Activated T-cell treated with anti-CD3 and anti-CD28 coated beads, Interleukin-2, amount 50 U/mL, for 72 hours (primary cell): ENCODE measurements around the gene IRX5. TPM values are rescaled to one million over a fixed set of nuclear protein-coding genes. Genes with fewer than 3 reads are reported as not detected.

Experiments used
- ATAC-seq, 2 donors: fragments of 150-1000 bp; cut with Tn5 transposase; replicated peaks in 1 of 2; 2 replicates each; pipeline ENCODE4 v1.10.0; 2021; ENCODE audit warnings: moderate library complexity in 2 of 2, mild to moderate bottlenecking in 1 of 2
- DNase-seq, 2 donors: peaks; one replicate each; pipeline ENCODE4 v3.0.0; 2021 to 2022; ENCODE audit warnings: mixed read lengths in 1 of 2
- H3K27ac Mint-ChIP-seq: one replicate; pipeline ENCODE4 v1.8.0; 2022; ENCODE audit warnings: mild to moderate bottlenecking, moderate library complexity, mixed read lengths
- H3K27me3 Mint-ChIP-seq: one replicate; pipeline ENCODE4 v1.8.0; 2022; ENCODE audit warnings: low read depth, mixed read lengths
- H3K36me3 Mint-ChIP-seq, 2 donors: one replicate each; pipeline ENCODE4 v1.8.0; 2022; ENCODE audit warnings: mixed read lengths in 2 of 2, mild to moderate bottlenecking in 1 of 2; ENCODE audit not compliant: insufficient read depth in 2 of 2
- H3K4me1 Mint-ChIP-seq: one replicate; pipeline ENCODE4 v1.8.0; 2022; ENCODE audit warnings: low read depth, mixed read lengths
- H3K4me3 Mint-ChIP-seq, 2 donors: one replicate each; pipeline ENCODE4 v1.8.0; 2022; ENCODE audit warnings: mild to moderate bottlenecking in 2 of 2, mixed read lengths in 2 of 2, moderate library complexity in 2 of 2
- H3K9me3 Mint-ChIP-seq, 2 donors: one replicate each; pipeline ENCODE4 v1.8.0; 2022; ENCODE audit warnings: mixed read lengths in 2 of 2
- total RNA-seq, 2 donors: library from RNA; stranded (reverse); gene quantifications; one replicate each; pipeline ENCODE4 v1.2.3, GENCODE V29; 2022

IRX5 gene
- total RNA-seq: 1 to 10 TPM in 1 of 2 donors, under 1 TPM in 1; 0.74 to 1.4 TPM

- Mint-ChIP-seq H3K4me1 (peaks cover 45% of the 10 kb centered on the region), H3K36me3 (peaks cover 13 to 16% of the 10 kb centered on the region in 2 donors), H3K9me3 (peaks cover 0 to 2% of the 10 kb centered on the region in 2 donors), H3K27ac (peak within 1 kb of the TSS; percentile 60), H3K27me3 (peaks cover 75% of the 10 kb centered on the region), H3K4me3 (peak within 1 kb of the TSS; percentile 90 to 91)
- ATAC-seq: peak in 1 of 2 donors; percentile 9
- peak; percentile 41 to 65 for DNase-seq
Measured at GRCh38 chr16:54930005-54930868, at the start of gene IRX5. Gene IRX5 (plus strand): TSS chr16:54930865. CDS start chr16:54931199, 334 bp downstream.

- Mint-ChIP-seq H3K4me3 (no peak overlapping the region), H3K36me3 (no peaks in the 10 kb centered on the region), H3K27me3 (peaks cover 10% of the 10 kb centered on the region), H3K9me3 (peaks cover 0 to 5% of the 10 kb centered on the region in 2 donors), H3K4me1 (no peaks in the 10 kb centered on the region), H3K27ac (no peak overlapping the region)
- DNase-seq: no peak
- no peak for ATAC-seq
Measured at GRCh38 chr16:54882556-54882955, 48.1 kb upstream of the IRX5 start.

GRCh38 chr16:54883358-54883757, 47.3 kb upstream of the IRX5 start:
- Mint-ChIP-seq H3K27ac (no peak overlapping the region), H3K4me3 (no peak overlapping the region), H3K27me3 (peaks cover 10% of the 10 kb centered on the region), H3K4me1 (no peaks in the 10 kb centered on the region), H3K9me3 (peaks cover 0 to 5% of the 10 kb centered on the region in 2 donors), H3K36me3 (no peaks in the 10 kb centered on the region)
- DNase-seq: no peak
- no peak for ATAC-seq

GRCh38 chr16:54886078-54886477, 44.6 kb upstream of the IRX5 start:
- peaks cover 0 to 5% of the 10 kb centered on the region in 2 donors for H3K9me3 Mint-ChIP-seq
- H3K27ac Mint-ChIP-seq: no peak overlapping the region
- H3K27me3 Mint-ChIP-seq: peaks cover 4% of the 10 kb centered on the region
- no peak overlapping the region for H3K4me3 Mint-ChIP-seq
- ATAC-seq (no peak), DNase-seq (no peak)
- no peaks in the 10 kb centered on the region for H3K4me1 Mint-ChIP-seq
- no peaks in the 10 kb centered on the region for H3K36me3 Mint-ChIP-seq

GRCh38 chr16:54890381-54890780, 40.3 kb upstream of the IRX5 start:
- Mint-ChIP-seq H3K9me3 (no peaks in the 10 kb centered on the region), H3K27me3 (peaks cover 4% of the 10 kb centered on the region), H3K27ac (no peak overlapping the region), H3K4me3 (no peak overlapping the region), H3K4me1 (no peaks in the 10 kb centered on the region), H3K36me3 (no peaks in the 10 kb centered on the region)
- DNase-seq (no peak), ATAC-seq (no peak)

- no peaks in the 10 kb centered on the region for H3K36me3 Mint-ChIP-seq
- H3K27me3 Mint-ChIP-seq: no peaks in the 10 kb centered on the region
- no peak overlapping the region for H3K27ac Mint-ChIP-seq
- no peaks in the 10 kb centered on the region for H3K9me3 Mint-ChIP-seq
- H3K4me1 Mint-ChIP-seq: no peaks in the 10 kb centered on the region
- DNase-seq: no peak
- no peak for ATAC-seq
- no peak overlapping the region for H3K4me3 Mint-ChIP-seq
Measured at GRCh38 chr16:54891346-54891745, 39.3 kb upstream of the IRX5 start.

- H3K9me3 Mint-ChIP-seq: no peaks in the 10 kb centered on the region
- H3K36me3 Mint-ChIP-seq: no peaks in the 10 kb centered on the region
- no peak for DNase-seq
- no peak overlapping the region for H3K27ac Mint-ChIP-seq
- H3K4me3 Mint-ChIP-seq: no peak overlapping the region
- no peaks in the 10 kb centered on the region for H3K4me1 Mint-ChIP-seq
- H3K27me3 Mint-ChIP-seq: no peaks in the 10 kb centered on the region
- ATAC-seq: no peak
Measured at GRCh38 chr16:54892981-54893380, 37.7 kb upstream of the IRX5 start.

GRCh38 chr16:54897930-54898329, 32.7 kb upstream of the IRX5 start:
- Mint-ChIP-seq H3K27me3 (peaks cover 4% of the 10 kb centered on the region), H3K36me3 (peaks cover 2% of the 10 kb centered on the region in 2 donors), H3K4me1 (no peaks in the 10 kb centered on the region), H3K27ac (no peak overlapping the region), H3K4me3 (no peak overlapping the region), H3K9me3 (peaks cover 6% of the 10 kb centered on the region in 2 donors)
- DNase-seq: no peak
- ATAC-seq: no peak

- no peaks in the 10 kb centered on the region for H3K4me1 Mint-ChIP-seq
- DNase-seq: no peak
- H3K27me3 Mint-ChIP-seq: peaks cover 10% of the 10 kb centered on the region
- peaks cover 8 to 10% of the 10 kb centered on the region in 2 donors for H3K9me3 Mint-ChIP-seq
- peaks cover 2% of the 10 kb centered on the region in 2 donors for H3K36me3 Mint-ChIP-seq
- no peak for ATAC-seq
- H3K4me3 Mint-ChIP-seq: no peak overlapping the region
- no peak overlapping the region for H3K27ac Mint-ChIP-seq
Measured at GRCh38 chr16:54901606-54902005, 29.1 kb upstream of the IRX5 start.

GRCh38 chr16:54903047-54903446, 27.6 kb upstream of the IRX5 start:
- Mint-ChIP-seq H3K27me3 (peaks cover 10% of the 10 kb centered on the region), H3K9me3 (peaks cover 8 to 10% of the 10 kb centered on the region in 2 donors), H3K4me1 (no peaks in the 10 kb centered on the region), H3K27ac (no peak overlapping the region), H3K36me3 (peaks cover 2% of the 10 kb centered on the region in 2 donors), H3K4me3 (no peak overlapping the region)
- ATAC-seq: no peak
- no peak for DNase-seq

- peaks cover 27% of the 10 kb centered on the region for H3K27me3 Mint-ChIP-seq
Measured at GRCh38 chr16:54911079-54911478, 19.6 kb upstream of the IRX5 start.

GRCh38 chr16:54912720-54913119, 17.9 kb upstream of the IRX5 start:
- Mint-ChIP-seq H3K9me3 (no peaks in the 10 kb centered on the region), H3K4me3 (no peak overlapping the region), H3K4me1 (no peaks in the 10 kb centered on the region), H3K27ac (no peak overlapping the region), H3K36me3 (no peaks in the 10 kb centered on the region), H3K27me3 (peaks cover 29% of the 10 kb centered on the region)
- DNase-seq (no peak), ATAC-seq (no peak)

More at GRCh38 chr16:54911079-54911478, 19.6 kb upstream of the IRX5 start:
- H3K4me3 Mint-ChIP-seq: no peak overlapping the region
- DNase-seq: no peak
- no peaks in the 10 kb centered on the region for H3K4me1 Mint-ChIP-seq
- H3K36me3 Mint-ChIP-seq: no peaks in the 10 kb centered on the region
- ATAC-seq: no peak
- no peak overlapping the region for H3K27ac Mint-ChIP-seq
- no peaks in the 10 kb centered on the region for H3K9me3 Mint-ChIP-seq

- DNase-seq (no peak), ATAC-seq (no peak)
- no peaks in the 10 kb centered on the region for H3K36me3 Mint-ChIP-seq
- H3K4me1 Mint-ChIP-seq: no peaks in the 10 kb centered on the region
- no peak overlapping the region for H3K4me3 Mint-ChIP-seq
- H3K9me3 Mint-ChIP-seq: no peaks in the 10 kb centered on the region
- H3K27ac Mint-ChIP-seq: no peak overlapping the region
- peaks cover 40% of the 10 kb centered on the region for H3K27me3 Mint-ChIP-seq
Measured at GRCh38 chr16:54921206-54921824, 9.3 kb upstream of the IRX5 start.
